K562 (cell line): ENCODE data around the gene CFAP73. TPM values are rescaled to one million over a fixed set of nuclear protein-coding genes. Genes with fewer than 3 reads are reported as not detected.

Experiments used
- ARID2 ChIP-seq: fragments of 450-650 bp; IDR thresholded peaks from 2 replicates; pipeline ENCODE4 v1.6.1; 2017; ENCODE audit warnings: antibody characterized with exemption, mild to moderate bottlenecking
- BRCA1 ChIP-seq, 2 experiments: fragments of 450-650 bp in 1 of 2; sonication (generic) in 1 of 2; formaldehyde crosslinking in 1 of 2; IDR thresholded peaks; 2 replicates each; pipeline versions ENCODE4 v1.5.0 to v1.6.1; 2017 to 2020; ENCODE audit warnings: mild to moderate bottlenecking in 1 of 2, missing genetic modification reagents in 1 of 2
- KLF6 ChIP-seq: fragments of 250-450 bp; sonication (Bioruptor Pico); IDR thresholded peaks from 2 replicates; pipeline ENCODE4 v1.4.0; 2020; ENCODE audit warnings: mild to moderate bottlenecking, moderate library complexity, borderline replicate concordance
- MIER1 ChIP-seq: fragments of 450-650 bp; IDR thresholded peaks from 2 replicates; pipeline ENCODE4 v1.6.1; 2016; ENCODE audit warnings: antibody characterized with exemption, mild to moderate bottlenecking, low read depth
- PHB ChIP-seq: fragments of 250-450 bp; sonication (Bioruptor Pico); IDR thresholded peaks from 2 replicates; pipeline ENCODE4 v1.5.0; 2021
- POLR2A ChIP-seq: fragments of 450-650 bp; conservative IDR thresholded peaks from 2 replicates; pipeline ENCODE4 v1.6.1; 2016
- PTRF ChIP-seq: fragments of 450-650 bp; IDR thresholded peaks from 2 replicates; pipeline ENCODE4 v1.6.1; 2016; ENCODE audit warnings: mild to moderate bottlenecking, missing genetic modification characterization, missing compliant biosample characterization
- RCOR1 ChIP-seq, 2 experiments: IDR thresholded peaks; 2 replicates each; pipeline ENCODE4 v1.6.1; 2012; ENCODE audit warnings: low read depth in 2 of 2, low read length in 2 of 2, borderline replicate concordance in 1 of 2, improper control_type of control experiment in 1 of 2
- TEAD2 ChIP-seq: fragments of 450-650 bp; IDR thresholded peaks from 2 replicates; pipeline ENCODE4 v1.6.1; 2016; ENCODE audit warnings: missing genetic modification characterization, control low read depth, missing compliant biosample characterization
- THRAP3 ChIP-seq: fragments of 450-650 bp; IDR thresholded peaks from 2 replicates; pipeline ENCODE4 v1.6.1; 2016; ENCODE audit warnings: mild to moderate bottlenecking, inconsistent platforms, borderline replicate concordance
- ZNF408 ChIP-seq: fragments of 250-450 bp; sonication (Bioruptor Pico); IDR thresholded peaks from 2 replicates; pipeline ENCODE4 v1.4.0; 2020; ENCODE audit warnings: low read depth, mild to moderate bottlenecking, moderate library complexity
- ZNF445 ChIP-seq: fragments of 250-450 bp; sonication (Bioruptor Pico); IDR thresholded peaks from 2 replicates; pipeline ENCODE4 v1.4.0; 2020; ENCODE audit warnings: low read depth, mild to moderate bottlenecking, moderate library complexity
- ZNF77 ChIP-seq: fragments of 250-450 bp; sonication (Bioruptor Pico); IDR thresholded peaks from 2 replicates; pipeline ENCODE4 v1.5.0; 2020
- polyA plus RNA-seq, 8 experiments: library from polyadenylated mRNA; depleted of rRNA in 4 of 8; stranded (reverse) in 5 of 8; unstranded in 3 of 8; fragments of >200 nt; fragmentation: Nextera tagmentation in 2 of 8; fragmentation: Illumina TruSeq in 1 of 8; extraction: Ambion mirVana in 2 of 8; extraction: Trizol in 1 of 8; gene quantifications; 2 replicates each; pipeline versions ENCODE4 v1.2.1 to v1.2.3, GENCODE V29; 2011 to 2014; ENCODE audit warnings: inconsistent platforms in 1 of 8, missing spikeins in 1 of 8
- total RNA-seq, 7 experiments: library from RNA; depleted of rRNA in 6 of 7; stranded (reverse); fragments of >200 nt in 6 of 7; fragmentation: Illumina TruSeq in 2 of 7; extraction: Trizol in 2 of 7; gene quantifications; 2 replicates each; pipeline versions ENCODE4 v1.2.1 to v1.2.3, GENCODE V29; 2011 to 2021; ENCODE audit warnings: low replicate concordance in 1 of 7
- TF ChIP-seq, protein P1 (sequence below): fragments of 450-650 bp; formaldehyde crosslinking; IDR thresholded peaks from 2 replicates; pipeline ENCODE4 v1.4.0; 2020; ENCODE audit warnings: mild to moderate bottlenecking
- TF ChIP-seq, protein P2 (sequence below): sonication (generic); formaldehyde crosslinking; IDR thresholded peaks from 2 replicates; pipeline ENCODE4 v1.9.0; 2022; ENCODE audit warnings: mild to moderate bottlenecking, missing genetic modification reagents

Gene CFAP73
- total and polyA plus RNA-seq, 9 of the 15 experiments (the other 6 are each of a cell fraction or from before 2014, with no cell fraction given): not detected

DNA sequence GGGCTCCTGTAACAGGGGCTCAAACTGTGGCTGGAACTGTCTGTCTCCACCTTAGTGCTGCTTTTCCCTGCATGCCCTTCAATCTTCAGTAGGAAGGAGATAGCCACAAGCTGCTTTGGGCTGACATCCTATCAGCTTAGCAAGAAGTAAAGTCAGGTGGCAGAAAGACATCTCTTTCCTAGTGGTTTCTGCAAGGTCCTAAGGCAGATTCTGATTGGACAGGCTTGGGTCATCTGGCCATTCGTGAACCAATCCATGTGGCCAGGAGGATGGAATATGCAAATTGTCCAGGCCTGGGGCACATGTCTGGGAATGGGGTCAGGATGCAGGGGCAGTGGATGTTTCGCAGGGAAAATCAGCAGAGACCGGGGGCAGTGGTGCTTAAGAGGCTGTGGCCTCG is 41.2 kb downstream of the CFAP73 start (continued):
- TF ChIP-seq, protein P1, sequence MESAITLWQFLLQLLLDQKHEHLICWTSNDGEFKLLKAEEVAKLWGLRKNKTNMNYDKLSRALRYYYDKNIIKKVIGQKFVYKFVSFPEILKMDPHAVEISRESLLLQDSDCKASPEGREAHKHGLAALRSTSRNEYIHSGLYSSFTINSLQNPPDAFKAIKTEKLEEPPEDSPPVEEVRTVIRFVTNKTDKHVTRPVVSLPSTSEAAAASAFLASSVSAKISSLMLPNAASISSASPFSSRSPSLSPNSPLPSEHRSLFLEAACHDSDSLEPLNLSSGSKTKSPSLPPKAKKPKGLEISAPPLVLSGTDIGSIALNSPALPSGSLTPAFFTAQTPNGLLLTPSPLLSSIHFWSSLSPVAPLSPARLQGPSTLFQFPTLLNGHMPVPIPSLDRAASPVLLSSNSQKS: no peak
- TF ChIP-seq ARID2 (no peak), THRAP3 (no peak), BRCA1 (IDR thresholded peaks at IDR 0.05) (no peak), BRCA1 (CRISPR knock-in tag; IDR thresholded peaks at IDR 0.05) (no peak), ZNF408 (no peak), MIER1 (no peak), PTRF (tag) (no peak), POLR2A (peak; percentile 9; the same call in 1 of the 2 replicates), ZNF445 (no peak), RCOR1 (IDR thresholded peaks at IDR 0.05; ENCODE audit: borderline replicate concordance in 1 of 2, low read depth in 2 of 2, low read length in 2 of 2) (peak in 1 of 2 experiments; percentile 72; a peak in 1 of 4 replicates), KLF6 (no peak), TEAD2 (tag) (no peak), PHB (no peak), ZNF77 (CRISPR knock-in tag) (no peak)
- TF ChIP-seq, protein P2, sequence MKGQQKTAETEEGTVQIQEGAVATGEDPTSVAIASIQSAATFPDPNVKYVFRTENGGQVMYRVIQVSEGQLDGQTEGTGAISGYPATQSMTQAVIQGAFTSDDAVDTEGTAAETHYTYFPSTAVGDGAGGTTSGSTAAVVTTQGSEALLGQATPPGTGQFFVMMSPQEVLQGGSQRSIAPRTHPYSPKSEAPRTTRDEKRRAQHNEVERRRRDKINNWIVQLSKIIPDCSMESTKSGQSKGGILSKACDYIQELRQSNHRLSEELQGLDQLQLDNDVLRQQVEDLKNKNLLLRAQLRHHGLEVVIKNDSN (CRISPR knock-in tag): peak; percentile 96
